Measurements from ENCODE around the gene CFB.

DNA sequence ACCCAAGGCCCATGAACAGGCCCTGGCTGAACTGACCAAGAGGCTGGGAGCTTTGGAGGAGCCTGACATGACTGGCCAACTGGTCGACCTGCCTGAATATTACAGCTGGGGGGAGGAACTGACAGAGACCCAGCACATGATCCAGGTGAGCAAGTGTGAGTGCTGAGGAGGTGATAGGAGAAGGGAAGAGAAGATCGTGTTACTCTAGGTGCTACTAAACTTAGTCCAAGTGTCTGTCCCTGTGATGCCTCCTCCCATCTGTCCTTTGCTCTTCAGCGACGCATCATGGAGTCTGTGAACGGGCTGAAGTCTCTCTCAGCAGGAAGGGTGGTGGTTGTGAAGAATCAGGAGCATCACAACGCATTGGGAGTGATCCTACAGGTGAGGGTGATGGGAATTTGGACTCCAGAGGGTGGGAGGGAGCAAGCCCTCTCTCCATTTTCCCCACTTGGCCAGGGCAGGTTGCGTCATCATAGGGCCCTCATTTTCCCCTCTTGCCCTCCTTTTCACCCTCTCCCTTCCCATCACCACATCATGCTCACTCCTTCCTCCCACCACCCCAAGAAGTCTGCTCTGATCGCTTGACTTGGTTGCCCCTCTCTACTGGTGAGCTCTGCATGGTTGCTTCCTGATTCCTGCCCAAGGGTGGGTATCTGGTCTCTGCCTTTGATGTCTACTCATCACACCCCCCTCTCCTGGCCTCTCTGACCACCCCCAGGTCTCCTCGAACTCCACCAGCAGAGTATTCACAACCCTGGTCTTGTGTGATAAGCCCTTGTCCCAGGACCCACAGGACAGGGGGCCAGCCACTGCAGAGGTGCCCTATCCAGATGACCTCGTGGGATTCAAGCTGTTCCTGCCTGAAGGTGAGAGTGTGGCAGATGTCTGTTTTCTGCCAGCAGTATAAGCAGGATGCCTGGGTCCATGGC, 21.4 kb downstream of the CFB start:
- TF ChIP-seq NFE2L1 (CRISPR knock-in tag; IDR thresholded peaks at IDR 0.05) = no peak
- TF ChIP-seq GABPB1 (CRISPR knock-in tag; IDR thresholded peaks at IDR 0.05) = no peak
- no peak for TF ChIP-seq ZNF263 (CRISPR knock-in tag; IDR thresholded peaks at IDR 0.05; ENCODE audit: low read depth)
- no peak for TF ChIP-seq ZNF425 (CRISPR knock-in tag; conservative IDR thresholded peaks at IDR 0.05)
- TF ChIP-seq ATF1 (CRISPR knock-in tag; IDR thresholded peaks at IDR 0.05) = no peak
- TF ChIP-seq ZNF416 (CRISPR knock-in tag; IDR thresholded peaks at IDR 0.05) = no peak
- TF ChIP-seq, protein P1, sequence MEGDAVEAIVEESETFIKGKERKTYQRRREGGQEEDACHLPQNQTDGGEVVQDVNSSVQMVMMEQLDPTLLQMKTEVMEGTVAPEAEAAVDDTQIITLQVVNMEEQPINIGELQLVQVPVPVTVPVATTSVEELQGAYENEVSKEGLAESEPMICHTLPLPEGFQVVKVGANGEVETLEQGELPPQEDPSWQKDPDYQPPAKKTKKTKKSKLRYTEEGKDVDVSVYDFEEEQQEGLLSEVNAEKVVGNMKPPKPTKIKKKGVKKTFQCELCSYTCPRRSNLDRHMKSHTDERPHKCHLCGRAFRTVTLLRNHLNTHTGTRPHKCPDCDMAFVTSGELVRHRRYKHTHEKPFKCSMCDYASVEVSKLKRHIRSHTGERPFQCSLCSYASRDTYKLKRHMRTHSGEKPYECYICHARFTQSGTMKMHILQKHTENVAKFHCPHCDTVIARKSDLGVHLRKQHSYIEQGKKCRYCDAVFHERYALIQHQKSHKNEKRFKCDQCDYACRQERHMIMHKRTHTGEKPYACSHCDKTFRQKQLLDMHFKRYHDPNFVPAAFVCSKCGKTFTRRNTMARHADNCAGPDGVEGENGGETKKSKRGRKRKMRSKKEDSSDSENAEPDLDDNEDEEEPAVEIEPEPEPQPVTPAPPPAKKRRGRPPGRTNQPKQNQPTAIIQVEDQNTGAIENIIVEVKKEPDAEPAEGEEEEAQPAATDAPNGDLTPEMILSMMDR (IDR thresholded peaks at IDR 0.05) = no peak
- no peak for TF ChIP-seq ZNF138 (CRISPR knock-in tag; conservative IDR thresholded peaks at IDR 0.05)
- no peak for TF ChIP-seq ESRRA (CRISPR knock-in tag; IDR thresholded peaks at IDR 0.05; ENCODE audit: borderline replicate concordance)
- no peak for TF ChIP-seq ETV6 (CRISPR knock-in tag; IDR thresholded peaks at IDR 0.05)
- TF ChIP-seq, protein P2, sequence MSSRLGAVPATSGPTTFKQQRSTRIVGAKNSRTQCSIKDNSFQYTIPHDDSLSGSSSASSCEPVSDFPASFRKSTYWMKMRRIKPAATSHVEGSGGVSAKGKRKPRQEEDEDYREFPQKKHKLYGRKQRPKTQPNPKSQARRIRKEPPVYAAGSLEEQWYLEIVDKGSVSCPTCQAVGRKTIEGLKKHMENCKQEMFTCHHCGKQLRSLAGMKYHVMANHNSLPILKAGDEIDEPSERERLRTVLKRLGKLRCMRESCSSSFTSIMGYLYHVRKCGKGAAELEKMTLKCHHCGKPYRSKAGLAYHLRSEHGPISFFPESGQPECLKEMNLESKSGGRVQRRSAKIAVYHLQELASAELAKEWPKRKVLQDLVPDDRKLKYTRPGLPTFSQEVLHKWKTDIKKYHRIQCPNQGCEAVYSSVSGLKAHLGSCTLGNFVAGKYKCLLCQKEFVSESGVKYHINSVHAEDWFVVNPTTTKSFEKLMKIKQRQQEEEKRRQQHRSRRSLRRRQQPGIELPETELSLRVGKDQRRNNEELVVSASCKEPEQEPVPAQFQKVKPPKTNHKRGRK (CRISPR knock-in tag; IDR thresholded peaks at IDR 0.05; ENCODE audit: borderline replicate concordance) = no peak
- no peak for TF ChIP-seq CREM (CRISPR knock-in tag; IDR thresholded peaks at IDR 0.05)
